HG03135 (cell line): ENCODE data around the gene IFRD2.
"Not testable (repeated sequence)": the region's sequence is repeated elsewhere in the genome, so short reads cannot be mapped to it uniquely, and the experiment has no call there.

Experiments
- ATAC-seq: cut with Tn5 transposase; IDR thresholded peaks from one replicate; pipeline ENCODE4 v1.9.1; 2021; ENCODE audit warnings: mild to moderate bottlenecking, moderate library complexity; ENCODE audit not compliant: unreplicated experiment

The IFRD2 gene

DNA sequence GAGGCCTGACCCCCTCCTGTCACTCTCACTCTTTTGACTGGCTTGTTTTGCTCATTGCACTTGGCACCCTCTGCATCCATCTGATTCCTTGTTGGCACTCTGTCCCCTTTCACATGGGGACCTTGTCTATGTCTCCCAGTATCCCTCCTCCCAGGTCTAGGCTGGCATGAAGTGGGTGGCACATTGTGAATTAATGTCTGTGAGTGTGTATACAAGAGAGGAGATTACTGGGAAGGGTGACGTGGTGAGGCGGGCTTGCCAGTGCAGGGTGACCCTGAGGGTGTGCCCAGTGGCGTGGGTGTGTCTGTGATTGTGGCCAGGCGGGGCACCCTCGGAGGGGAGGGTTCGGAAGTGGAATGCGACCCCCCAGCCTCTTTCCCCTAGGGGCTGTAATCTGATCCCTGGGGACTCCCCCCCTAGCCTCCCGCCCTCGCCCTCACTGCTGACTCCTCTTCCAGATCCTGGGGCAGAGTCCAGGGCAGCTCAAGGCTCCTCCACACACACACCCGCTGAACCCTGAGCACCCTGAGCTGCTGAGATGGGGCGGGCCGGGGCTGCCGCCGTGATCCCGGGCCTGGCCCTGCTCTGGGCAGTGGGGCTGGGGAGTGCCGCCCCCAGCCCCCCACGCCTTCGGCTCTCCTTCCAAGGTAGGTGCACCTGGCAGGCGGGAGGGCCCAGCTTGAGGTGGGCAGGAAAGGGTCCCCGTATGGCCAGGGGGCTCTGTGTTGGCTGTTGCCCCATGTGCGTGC lies 23.4 kb downstream of the IFRD2 start, which contains the start of gene SEMA3B:
TSS of gene SEMA3B (plus strand) at position 445 of the 749 bp plus-strand sequence. CDS start at position 539, 94 bp downstream.
- ATAC-seq, result no peak

- ATAC-seq, result no peak
Observed at GRCh38 chr3:50268276-50268675, 24.0 kb downstream of the IFRD2 start.

DNA sequence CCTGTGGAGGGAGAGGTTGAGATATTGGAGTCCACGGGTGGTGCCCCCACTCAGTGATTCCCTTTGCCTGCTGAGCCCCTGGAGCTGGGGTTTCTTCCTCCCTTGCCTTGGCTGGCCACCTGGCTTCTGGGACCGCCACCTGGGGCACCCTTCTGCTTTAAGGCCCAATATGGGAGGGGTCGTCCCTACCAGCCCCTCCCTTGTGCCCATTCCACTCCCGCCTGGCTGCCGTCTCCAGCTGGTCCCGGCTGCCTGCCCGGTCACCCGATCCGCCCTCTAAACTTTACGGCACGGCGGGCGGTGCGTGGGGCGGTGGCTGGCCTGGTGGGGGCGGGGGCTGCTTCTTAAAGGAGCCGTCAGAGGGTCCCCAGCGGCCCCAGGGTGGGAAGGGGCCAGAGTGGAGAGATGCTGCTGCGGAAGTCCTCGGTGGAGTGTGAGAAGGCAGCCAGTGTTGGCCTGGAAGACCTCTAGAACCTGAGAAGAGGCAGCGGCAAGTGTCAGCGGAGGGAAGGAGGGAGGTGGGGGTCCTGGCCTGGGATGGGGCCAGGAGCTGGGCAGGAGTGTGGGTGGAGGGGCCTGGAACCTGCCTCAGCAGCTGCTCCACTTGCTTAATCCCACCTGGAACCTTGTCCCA lies 24.8 kb downstream of the IFRD2 start:
- ATAC-seq, result no peak

DNA sequence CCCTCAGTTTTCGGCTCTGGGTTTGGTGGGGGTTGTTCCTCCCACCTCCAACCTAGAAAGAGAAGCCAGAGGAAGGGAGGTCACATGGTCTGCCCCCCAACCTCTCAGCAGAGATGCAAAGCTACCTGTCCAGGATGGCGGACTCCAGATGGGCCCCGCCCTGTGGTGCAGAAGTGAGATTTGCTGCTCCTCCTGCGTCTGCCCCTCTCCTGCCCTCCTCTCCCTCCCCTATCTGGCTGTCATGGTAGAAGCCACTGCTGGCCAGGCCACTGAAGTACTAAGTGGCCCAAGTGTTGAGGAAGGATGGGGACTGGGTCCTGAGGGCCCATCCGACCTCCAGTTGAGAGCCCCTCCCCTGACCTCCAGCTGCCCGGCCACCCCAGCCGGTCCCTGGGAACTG lies 25.4 kb downstream of the IFRD2 start:
- no peak for ATAC-seq

GRCh38 chr3:50266017-50266416 lies 26.2 kb downstream of the IFRD2 start:
- ATAC-seq, result no peak

DNA sequence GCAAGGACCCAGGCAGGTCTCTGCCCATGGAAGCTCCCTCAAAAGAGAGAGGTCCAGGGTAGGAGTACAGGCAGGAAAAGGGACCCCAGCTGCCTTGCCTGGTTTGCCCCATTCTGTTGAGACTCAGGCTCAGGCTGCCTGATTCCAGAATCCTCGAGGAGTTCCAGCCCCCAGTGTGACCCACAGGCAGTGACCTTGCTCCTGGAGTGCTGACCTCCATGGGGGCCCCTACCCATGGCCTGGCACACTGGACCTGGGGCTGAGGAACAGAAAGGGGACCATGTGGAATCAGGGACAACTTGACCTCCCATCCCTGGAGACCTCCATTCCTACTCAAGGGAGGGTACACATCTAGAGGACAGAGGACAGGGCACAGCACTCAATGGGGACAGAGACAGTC lies 26.7 kb downstream of the IFRD2 start:
- no peak for ATAC-seq

- no peak for ATAC-seq
Observed at GRCh38 chr3:50264964-50265485, 27.2 kb downstream of the IFRD2 start.

DNA sequence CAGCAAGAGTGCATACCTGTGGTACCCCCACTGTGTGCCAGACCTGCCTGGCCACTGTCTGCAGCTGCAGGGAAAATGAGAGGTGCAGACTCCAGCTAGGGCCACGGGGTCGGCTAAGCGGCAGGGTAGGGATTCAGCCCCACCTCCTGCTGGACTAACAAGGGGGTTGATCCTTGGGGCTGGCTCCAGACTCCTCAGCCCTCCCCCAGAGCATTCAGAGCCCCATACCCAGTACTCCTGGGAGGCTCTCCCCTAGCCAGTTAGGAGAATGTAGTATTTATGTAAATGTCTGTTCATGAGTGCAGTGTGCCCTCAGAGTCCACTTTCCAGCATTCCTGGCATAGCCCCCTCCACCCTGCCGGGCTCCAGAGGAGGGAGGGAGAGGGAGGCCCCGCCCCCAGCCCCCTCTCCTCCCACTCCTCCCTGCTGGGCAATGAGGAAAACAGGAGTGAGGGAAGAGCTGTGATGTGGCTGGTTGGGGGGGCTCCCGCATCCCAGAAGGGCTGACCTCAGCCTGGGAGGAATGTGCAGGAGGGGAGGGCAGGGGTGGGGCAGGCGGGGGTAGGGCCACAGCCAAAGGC lies 27.8 kb downstream of the IFRD2 start:
- ATAC-seq, result no peak

GRCh38 chr3:50263478-50264382 lies 28.5 kb downstream of the IFRD2 start:
- ATAC-seq, result no peak

DNA sequence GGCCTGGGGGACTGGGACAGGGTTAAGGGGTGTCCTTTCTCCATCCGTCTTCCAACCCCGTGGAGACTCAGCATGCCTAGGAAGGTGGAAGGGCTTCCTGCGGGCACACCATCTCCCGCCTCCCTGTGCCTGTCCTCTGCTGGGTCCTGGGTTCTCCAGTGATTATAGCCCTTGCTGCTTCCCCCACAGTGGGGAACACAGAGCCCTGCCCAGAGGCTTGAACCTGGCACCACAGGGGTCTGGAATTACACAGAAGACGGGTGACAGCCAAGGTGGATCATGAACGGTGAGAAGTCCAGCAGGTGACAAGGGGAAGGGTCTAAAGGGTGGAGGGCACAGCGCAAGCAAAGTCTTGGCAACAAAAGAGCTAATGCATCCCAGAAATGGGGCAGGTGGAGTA lies 29.5 kb downstream of the IFRD2 start:
- ATAC-seq, result no peak

DNA sequence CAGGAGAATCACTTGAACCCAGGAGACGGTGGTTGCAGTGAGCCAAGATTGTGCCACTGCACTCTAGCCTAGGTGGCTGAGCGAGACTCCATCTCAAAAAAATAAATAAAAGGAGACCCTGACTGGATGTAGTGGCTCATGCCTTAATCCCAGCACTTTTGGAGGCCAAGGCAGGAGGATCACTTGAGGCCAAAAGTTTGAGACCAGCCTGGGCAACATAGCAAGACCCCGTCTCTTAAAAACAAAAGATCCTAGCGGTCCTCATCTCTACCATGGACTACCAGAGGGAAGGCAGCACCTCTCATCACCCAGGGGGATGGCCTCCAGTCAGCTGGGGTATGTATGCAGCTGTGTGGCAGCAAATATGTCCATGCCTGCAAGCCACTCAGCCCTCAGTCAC lies 30.0 kb downstream of the IFRD2 start:
- not testable (repeated sequence) for ATAC-seq

GRCh38 chr3:50261505-50261904 lies 30.7 kb downstream of the IFRD2 start:
- ATAC-seq, result no peak

DNA sequence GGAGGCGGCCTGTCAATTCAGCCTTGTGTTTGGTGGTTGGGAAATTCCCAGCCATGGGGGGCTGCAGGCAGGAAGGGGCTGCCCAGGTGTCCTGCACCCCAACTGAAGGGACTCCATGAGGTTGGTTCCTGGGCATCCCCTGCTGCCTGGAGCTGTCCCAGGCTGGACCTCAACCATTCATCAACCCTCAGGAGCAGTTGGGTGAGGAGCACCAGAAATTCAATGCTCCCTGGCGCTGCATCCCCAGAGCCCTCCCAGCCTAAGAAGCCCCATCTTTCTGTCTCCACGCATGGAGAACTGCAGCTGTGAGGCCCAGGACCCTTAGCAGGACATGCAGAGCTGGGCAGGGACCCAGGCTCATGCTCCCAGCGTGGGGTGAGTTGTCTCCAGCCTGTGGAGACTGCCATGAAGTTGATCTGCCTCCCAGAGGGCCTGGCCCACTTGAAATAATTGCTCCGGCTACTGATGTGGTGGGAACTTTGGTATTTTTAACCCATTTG lies 31.2 kb downstream of the IFRD2 start:
- ATAC-seq, result no peak

GRCh38 chr3:50260027-50260941 lies 31.9 kb downstream of the IFRD2 start:
- peak; percentile 70 for ATAC-seq

DNA sequence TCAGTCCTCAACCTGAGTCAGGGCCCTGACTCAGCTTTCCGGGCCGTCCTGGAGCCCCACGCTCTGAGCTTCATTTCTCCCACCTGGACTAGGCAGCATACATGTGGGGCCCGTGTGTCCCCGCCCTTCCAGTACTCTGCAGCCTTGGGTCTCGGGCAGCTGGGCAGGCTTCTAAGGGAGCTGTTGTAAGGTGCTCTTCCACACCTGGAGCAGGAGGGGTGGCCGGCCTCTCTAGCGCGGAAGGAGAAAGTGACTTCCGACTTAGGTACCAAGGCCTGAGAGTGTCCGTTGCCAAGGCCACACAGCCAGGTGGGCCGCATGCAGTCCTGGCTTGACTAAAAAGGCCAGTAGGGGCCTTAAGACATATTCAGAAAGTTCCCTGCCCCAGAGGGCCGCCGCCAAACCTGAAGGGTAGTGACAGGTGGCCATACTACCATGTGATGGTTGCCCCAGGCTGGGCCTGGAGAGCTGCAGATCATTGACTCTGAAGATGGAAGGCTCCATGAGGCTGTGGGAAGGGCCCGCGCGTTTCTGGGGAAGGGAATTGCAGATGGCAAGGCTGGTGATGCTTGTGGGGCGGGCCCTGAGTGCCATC lies 32.7 kb downstream of the IFRD2 start:
- peak; percentile 30 for ATAC-seq

DNA sequence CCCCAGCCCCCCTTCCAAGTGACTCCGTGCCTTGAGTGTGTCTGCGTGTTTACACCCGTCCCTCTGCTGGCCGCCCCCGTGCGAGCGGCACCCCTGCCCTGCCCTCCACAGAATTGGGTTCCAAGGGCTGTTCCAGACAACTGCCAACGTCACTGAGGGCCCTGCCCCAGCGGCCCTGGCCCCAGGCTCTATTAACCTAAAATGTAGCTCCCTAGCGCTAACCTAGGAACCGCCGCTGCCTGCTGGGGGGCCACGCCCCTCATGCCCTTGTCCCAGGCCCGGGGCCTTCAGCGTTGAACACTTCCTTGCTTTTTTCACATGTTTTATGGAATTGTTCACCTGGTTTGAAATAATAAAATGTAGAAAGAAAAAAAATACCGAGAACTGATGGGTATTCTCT lies 33.2 kb downstream of the IFRD2 start:
- ATAC-seq, result no peak

- no peak for ATAC-seq
Observed at GRCh38 chr3:50258029-50258680, 34.1 kb downstream of the IFRD2 start.

- ATAC-seq, result no peak
Observed at GRCh38 chr3:50256978-50257890, 35.0 kb downstream of the IFRD2 start.
